ENCODE measurements around the gene FADS1. TPM values are rescaled to one million over a fixed set of nuclear protein-coding genes. Genes with fewer than 3 reads are reported as not detected.

FADS1 gene
- total and polyA plus RNA-seq, 2 of the 13 experiments (the other 11 are each of a cell fraction or from before 2014, with no cell fraction given) = 91.8 to 108 TPM

DNA sequence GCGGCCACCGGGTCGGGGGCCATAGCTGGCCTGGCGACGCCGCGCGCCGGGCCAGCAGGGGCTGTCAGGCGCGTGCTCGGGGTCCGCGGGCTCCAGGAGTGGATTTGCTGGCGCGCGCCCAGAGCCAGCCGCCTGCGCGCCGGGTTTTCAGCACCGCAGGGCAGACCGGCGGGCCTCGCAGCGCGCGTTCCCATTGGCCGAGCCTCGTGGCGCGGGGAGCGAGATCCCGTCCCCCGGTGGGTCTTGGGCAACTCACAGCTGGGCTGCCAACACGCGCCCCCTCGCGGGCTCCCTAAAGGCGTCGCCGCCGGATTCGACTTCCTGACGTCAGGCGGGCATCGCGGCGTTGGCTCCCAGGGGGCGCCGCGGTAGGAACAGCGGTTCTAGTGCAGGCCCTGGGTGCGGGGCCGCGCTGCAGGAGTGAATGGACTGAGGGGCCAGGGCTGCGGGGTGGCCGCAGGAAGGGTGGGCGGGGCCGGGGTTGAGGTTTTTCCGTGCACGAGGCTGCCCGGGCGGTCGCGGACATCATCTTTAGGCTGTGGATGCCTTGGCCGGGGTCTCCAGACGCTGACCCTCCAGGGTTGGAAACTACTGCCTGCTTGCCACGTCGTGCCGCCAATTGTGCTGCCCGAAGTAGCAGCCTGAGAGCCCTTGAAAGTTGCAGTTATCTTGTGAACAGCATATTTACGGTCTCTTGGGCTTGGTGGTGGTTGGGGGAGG lies at the start of gene FADS1 (continued):
- TF ChIP-seq, protein P1, sequence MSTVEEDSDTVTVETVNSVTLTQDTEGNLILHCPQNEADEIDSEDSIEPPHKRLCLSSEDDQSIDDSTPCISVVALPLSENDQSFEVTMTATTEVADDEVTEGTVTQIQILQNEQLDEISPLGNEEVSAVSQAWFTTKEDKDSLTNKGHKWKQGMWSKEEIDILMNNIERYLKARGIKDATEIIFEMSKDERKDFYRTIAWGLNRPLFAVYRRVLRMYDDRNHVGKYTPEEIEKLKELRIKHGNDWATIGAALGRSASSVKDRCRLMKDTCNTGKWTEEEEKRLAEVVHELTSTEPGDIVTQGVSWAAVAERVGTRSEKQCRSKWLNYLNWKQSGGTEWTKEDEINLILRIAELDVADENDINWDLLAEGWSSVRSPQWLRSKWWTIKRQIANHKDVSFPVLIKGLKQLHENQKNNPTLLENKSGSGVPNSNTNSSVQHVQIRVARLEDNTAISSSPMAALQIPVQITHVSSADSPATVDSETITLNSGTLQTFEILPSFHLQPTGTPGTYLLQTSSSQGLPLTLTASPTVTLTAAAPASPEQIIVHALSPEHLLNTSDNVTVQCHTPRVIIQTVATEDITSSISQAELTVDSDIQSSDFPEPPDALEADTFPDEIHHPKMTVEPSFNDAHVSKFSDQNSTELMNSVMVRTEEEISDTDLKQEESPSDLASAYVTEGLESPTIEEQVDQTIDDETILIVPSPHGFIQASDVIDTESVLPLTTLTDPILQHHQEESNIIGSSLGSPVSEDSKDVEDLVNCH (CRISPR knock-in tag; IDR thresholded peaks at IDR 0.05) = peak; percentile 81; the same call in 1 of the 2 replicates
- TF ChIP-seq ZNF605 (CRISPR knock-in tag; IDR thresholded peaks at IDR 0.05) = peak; percentile 68
- TF ChIP-seq ARHGAP35 (CRISPR knock-in tag; IDR thresholded peaks at IDR 0.05; ENCODE audit: borderline replicate concordance) = no peak
- TF ChIP-seq TARDBP (CRISPR knock-in tag; IDR thresholded peaks at IDR 0.05) = 0 out of 2 replicates have a peak, but pooled peaks have one; percentile 60
- no peak for TF ChIP-seq EZH2 (conservative IDR thresholded peaks at IDR 0.05; ENCODE audit: low read depth, low read length)
- TF ChIP-seq JUNB (CRISPR knock-in tag; IDR thresholded peaks at IDR 0.05; ENCODE audit: borderline replicate concordance) = no peak; the same call in 1 of the 2 replicates
- no peak for TF ChIP-seq ZNF468 (CRISPR knock-in tag; IDR thresholded peaks at IDR 0.05)
- TF ChIP-seq ZBTB38 (CRISPR knock-in tag; IDR thresholded peaks at IDR 0.05) = peak; percentile 78; the same call in 1 of the 2 replicates
- peak; percentile 37 for TF ChIP-seq HNF4A (CRISPR knock-in tag; IDR thresholded peaks at IDR 0.05)
- no peak for TF ChIP-seq ADNP (CRISPR knock-in tag; IDR thresholded peaks at IDR 0.05)
- TF ChIP-seq, protein P2, sequence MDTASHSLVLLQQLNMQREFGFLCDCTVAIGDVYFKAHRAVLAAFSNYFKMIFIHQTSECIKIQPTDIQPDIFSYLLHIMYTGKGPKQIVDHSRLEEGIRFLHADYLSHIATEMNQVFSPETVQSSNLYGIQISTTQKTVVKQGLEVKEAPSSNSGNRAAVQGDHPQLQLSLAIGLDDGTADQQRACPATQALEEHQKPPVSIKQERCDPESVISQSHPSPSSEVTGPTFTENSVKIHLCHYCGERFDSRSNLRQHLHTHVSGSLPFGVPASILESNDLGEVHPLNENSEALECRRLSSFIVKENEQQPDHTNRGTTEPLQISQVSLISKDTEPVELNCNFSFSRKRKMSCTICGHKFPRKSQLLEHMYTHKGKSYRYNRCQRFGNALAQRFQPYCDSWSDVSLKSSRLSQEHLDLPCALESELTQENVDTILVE (CRISPR knock-in tag; IDR thresholded peaks at IDR 0.05) = peak; percentile 92
- no peak; the same call in 1 of the 2 replicates for TF ChIP-seq ZNF234 (CRISPR knock-in tag; conservative IDR thresholded peaks at IDR 0.05)
- TF ChIP-seq, protein P3, sequence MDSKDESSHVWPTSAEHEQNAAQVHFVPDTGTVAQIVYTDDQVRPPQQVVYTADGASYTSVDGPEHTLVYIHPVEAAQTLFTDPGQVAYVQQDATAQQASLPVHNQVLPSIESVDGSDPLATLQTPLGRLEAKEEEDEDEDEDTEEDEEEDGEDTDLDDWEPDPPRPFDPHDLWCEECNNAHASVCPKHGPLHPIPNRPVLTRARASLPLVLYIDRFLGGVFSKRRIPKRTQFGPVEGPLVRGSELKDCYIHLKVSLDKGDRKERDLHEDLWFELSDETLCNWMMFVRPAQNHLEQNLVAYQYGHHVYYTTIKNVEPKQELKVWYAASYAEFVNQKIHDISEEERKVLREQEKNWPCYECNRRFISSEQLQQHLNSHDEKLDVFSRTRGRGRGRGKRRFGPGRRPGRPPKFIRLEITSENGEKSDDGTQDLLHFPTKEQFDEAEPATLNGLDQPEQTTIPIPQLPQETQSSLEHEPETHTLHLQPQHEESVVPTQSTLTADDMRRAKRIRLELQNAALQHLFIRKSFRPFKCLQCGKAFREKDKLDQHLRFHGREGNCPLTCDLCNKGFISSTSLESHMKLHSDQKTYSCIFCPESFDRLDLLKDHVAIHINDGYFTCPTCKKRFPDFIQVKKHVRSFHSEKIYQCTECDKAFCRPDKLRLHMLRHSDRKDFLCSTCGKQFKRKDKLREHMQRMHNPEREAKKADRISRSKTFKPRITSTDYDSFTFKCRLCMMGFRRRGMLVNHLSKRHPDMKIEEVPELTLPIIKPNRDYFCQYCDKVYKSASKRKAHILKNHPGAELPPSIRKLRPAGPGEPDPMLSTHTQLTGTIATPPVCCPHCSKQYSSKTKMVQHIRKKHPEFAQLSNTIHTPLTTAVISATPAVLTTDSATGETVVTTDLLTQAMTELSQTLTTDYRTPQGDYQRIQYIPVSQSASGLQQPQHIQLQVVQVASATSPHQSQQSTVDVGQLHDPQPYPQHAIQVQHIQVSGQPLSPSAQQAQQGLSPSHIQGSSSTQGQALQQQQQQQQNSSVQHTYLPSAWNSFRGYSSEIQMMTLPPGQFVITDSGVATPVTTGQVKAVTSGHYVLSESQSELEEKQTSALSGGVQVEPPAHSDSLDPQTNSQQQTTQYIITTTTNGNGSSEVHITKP (CRISPR knock-in tag; IDR thresholded peaks at IDR 0.05; ENCODE audit: low read depth) = peak; percentile 43; the same call in 1 of the 2 replicates
- TF ChIP-seq ZNF558 (CRISPR knock-in tag; IDR thresholded peaks at IDR 0.05; ENCODE audit: borderline replicate concordance) = no peak; the same call in 1 of the 2 replicates
- TF ChIP-seq SMARCC2 (IDR thresholded peaks at IDR 0.05) = no peak
- no peak; the same call in 1 of the 2 replicates for TF ChIP-seq HES4 (CRISPR knock-in tag; IDR thresholded peaks at IDR 0.05; ENCODE audit: borderline replicate concordance)
- peak; percentile 94 for TF ChIP-seq CEBPG (CRISPR knock-in tag; IDR thresholded peaks at IDR 0.05)
- TF ChIP-seq HMGA1 (CRISPR knock-in tag; conservative IDR thresholded peaks at IDR 0.05) = no peak
- TF ChIP-seq, protein P4, sequence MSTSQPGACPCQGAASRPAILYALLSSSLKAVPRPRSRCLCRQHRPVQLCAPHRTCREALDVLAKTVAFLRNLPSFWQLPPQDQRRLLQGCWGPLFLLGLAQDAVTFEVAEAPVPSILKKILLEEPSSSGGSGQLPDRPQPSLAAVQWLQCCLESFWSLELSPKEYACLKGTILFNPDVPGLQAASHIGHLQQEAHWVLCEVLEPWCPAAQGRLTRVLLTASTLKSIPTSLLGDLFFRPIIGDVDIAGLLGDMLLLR (CRISPR knock-in tag; IDR thresholded peaks at IDR 0.05) = peak; percentile 81
- TF ChIP-seq, protein P5, sequence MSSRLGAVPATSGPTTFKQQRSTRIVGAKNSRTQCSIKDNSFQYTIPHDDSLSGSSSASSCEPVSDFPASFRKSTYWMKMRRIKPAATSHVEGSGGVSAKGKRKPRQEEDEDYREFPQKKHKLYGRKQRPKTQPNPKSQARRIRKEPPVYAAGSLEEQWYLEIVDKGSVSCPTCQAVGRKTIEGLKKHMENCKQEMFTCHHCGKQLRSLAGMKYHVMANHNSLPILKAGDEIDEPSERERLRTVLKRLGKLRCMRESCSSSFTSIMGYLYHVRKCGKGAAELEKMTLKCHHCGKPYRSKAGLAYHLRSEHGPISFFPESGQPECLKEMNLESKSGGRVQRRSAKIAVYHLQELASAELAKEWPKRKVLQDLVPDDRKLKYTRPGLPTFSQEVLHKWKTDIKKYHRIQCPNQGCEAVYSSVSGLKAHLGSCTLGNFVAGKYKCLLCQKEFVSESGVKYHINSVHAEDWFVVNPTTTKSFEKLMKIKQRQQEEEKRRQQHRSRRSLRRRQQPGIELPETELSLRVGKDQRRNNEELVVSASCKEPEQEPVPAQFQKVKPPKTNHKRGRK (CRISPR knock-in tag; IDR thresholded peaks at IDR 0.05) = no peak

Data from HepG2 (cell line).